ENCODE data around the gene MGP.

MGP gene

GRCh38 chr12:14860490-14860889 is 25.2 kb downstream of the MGP start:
- DNase-seq (ENCODE audit: low read depth), result no peak

GRCh38 chr12:14858513-14858912 is 27.1 kb downstream of the MGP start:
- no peak for DNase-seq (ENCODE audit: low read depth)

GRCh38 chr12:14854586-14855183 is 31.0 kb downstream of the MGP start:
- DNase-seq (ENCODE audit: low read depth), result no peak

DNA sequence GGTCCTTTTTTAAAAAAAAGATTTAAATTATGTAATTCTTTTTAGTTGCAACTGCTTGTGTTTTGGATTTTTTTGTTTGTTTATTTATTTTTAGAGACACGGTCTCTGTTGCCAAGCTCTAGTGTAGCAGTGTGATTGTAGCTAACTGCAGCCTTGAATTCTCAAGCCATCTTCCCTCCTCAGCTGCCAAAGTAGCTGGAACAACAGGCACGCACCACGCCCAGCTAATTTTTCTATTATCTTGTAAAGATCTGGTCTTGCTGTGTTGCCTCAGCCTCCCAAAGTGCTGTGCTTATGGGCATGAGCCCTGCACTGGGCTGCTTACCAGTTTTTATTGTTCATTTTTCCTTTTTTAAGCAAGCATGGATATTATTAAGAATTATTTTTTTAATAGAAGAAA is 31.7 kb downstream of the MGP start:
- DNase-seq (ENCODE audit: low read depth), result no peak

GRCh38 chr12:14852880-14853279 is 32.8 kb downstream of the MGP start:
- DNase-seq (ENCODE audit: low read depth), result no peak

DNA sequence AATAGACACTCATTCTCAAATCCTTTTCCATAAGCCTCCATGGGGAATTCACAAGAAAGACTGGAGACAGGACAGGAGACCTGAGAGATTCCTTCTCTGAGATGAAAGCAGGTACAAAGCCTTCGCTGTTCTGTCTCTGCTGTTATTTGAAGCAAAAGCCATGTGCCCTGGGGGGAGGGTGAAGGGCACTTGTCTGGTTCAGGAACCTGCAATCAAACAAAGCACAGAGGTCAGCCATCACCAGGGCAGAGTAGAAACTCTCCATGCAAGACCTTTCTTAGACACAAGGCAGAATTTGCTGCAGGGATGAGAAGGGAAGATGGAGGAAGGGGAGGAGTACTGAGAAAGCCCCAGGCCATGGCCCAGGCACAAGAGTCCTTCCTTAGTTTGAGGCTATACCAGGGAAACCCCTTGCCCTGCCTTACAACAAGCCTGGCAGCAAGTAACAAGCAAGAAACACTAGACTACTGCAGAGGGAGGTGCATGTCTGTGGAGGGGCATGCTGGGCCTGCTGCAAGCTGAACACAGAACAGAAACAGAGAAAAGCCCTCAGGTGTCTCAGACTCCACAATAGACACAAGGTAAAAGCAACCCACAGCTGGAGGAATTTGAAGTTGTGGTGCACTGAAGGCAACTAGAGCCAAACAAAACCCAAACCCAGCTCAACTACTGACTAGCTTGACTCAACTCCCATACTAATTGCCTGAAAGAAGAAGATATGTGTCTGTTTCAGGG is 34.6 kb downstream of the MGP start:
- DNase-seq (ENCODE audit: low read depth), result no peak

GRCh38 chr12:14849661-14850060 is 36.0 kb downstream of the MGP start:
- DNase-seq (ENCODE audit: low read depth), result no peak

GRCh38 chr12:14846876-14847580 is 38.6 kb downstream of the MGP start:
- DNase-seq (ENCODE audit: low read depth), result no peak

- DNase-seq (ENCODE audit: low read depth), result no peak
Measured at GRCh38 chr12:14846042-14846587, 39.5 kb downstream of the MGP start.

DNA sequence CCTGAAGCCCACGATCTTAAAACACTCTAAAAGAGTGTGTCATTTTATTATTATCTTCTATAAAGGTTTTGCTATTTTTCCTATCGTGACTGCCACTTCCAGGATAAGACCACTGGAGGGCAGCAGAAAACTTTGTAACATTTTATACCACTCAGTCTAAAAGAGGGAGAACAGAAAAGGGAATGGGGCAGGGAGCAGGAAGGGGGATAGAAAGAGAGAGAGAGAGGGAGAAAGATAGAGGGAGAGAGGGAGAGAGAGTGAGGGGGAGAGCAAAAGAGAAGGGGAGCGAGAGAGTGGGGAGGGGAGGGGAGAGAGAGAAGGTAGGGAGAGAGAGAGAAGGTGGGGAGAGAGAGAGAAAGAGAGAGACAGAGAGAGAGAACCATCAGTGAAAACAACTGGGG is 40.3 kb downstream of the MGP start:
- no peak for DNase-seq (ENCODE audit: low read depth)

- DNase-seq (ENCODE audit: low read depth), result no peak
Measured at GRCh38 chr12:14844401-14844800, 41.3 kb downstream of the MGP start.

- DNase-seq (ENCODE audit: low read depth), result no peak
Measured at GRCh38 chr12:14843425-14843887, 42.2 kb downstream of the MGP start, which contains the start of gene ART4. Gene ART4 (minus strand): TSS chr12:14843526. CDS start chr12:14843113, 413 bp downstream.

DNA sequence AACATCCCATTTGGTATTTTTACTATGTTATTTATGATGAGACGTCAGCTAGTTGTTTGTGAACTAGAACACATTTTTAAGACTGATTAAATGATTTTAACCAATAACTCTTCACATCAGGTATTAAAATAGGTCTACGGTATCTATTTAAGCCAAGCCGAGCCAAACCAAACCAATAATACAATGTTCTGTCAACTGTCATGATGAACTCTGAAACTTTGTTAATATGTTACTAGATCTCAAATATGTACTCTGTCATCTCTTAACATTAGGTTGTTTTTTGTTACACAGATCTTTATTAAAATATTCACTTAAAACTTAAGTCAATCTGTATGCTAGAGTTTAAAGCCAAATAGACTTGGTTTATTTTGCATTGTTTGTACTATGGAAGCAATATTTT is 43.3 kb downstream of the MGP start:
- DNase-seq (ENCODE audit: low read depth), result no peak

DNA sequence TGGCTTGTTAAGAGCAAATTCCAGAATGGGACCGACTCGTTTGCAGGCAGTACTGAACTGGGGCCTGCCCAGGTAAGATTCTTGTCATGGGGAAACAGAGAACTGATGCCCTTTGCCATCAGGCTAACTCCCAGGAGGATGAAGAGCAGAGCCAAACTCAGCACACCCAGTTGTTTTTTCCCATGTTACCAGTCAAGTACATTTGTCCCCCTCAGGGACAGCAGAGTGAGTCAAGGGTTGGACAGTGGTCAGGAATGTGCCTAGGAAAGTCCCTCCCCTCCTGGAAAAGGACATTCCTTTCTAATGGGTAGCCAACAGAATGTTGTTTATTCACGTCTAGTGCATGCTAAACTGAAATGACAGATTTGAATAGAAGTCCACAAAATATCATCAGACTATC is 43.9 kb downstream of the MGP start:
- DNase-seq (ENCODE audit: low read depth), result peak; percentile 44

DNA sequence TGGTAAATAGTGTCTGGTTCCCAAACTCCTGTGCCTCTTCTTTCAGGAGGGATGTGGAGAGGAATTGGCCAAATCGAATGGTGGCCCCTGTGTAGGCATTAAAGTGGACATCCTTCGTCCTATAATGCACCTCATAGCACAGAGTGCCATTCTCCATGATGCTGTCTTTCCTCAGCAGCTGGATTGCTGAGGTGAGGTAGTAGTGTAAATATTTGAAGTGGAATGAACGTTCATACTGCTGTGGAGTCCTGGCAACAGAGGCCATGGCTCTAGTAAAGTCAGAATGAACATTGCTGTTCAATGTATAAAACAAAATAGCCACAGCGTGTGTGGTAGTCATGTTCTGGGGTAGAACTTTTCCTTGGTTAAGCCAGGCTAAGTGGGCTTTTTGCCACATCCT is 45.0 kb downstream of the MGP start:
- DNase-seq (ENCODE audit: low read depth), result no peak

- DNase-seq (ENCODE audit: low read depth), result no peak
Measured at GRCh38 chr12:14839262-14839661, 46.4 kb downstream of the MGP start.

GRCh38 chr12:14836336-14837210 is 49.1 kb downstream of the MGP start:
- DNase-seq (ENCODE audit: low read depth), result peak; percentile 79

- DNase-seq (ENCODE audit: low read depth), result no peak
Measured at GRCh38 chr12:14834509-14834908, 51.1 kb downstream of the MGP start.

- no peak for DNase-seq (ENCODE audit: low read depth)
Measured at GRCh38 chr12:14833952-14834351, 51.7 kb downstream of the MGP start.

DNA sequence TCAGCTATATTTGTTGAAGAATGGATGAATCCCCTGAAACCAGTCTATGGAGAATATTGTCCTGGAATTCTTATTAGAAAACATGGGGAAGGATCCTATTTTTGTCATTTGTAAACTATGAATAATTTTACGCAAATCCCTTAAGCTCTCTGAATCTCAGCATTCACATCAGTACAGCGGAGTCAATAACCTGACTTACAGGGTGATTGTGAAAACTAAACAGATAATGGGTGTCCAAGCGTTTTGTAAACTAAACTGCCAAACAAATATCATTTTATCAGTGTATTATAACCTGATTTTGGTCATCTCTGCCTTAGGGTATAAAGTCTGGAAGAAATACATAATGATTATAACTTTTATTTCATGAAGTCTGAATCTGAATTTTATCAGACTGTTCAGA is 52.3 kb downstream of the MGP start:
- DNase-seq (ENCODE audit: low read depth), result no peak

Measured in HS-5 (cell line).